Neural cell (in vitro differentiated cells): Measurements from ENCODE around the gene ZC3H4. TPM values are rescaled to one million over a fixed set of nuclear protein-coding genes. Genes with fewer than 3 reads are reported as not detected.

Experiments used
- H2AFZ ChIP-seq: fragments of 200-600, 300-800 bp; sonication (generic), shearing (Covaris generic); 2 replicates; pipeline ENCODE4 v1.6.0; 2014; ENCODE audit warnings: low read depth, mild to moderate bottlenecking, antibody characterized with exemption, low read length, moderate library complexity
- H3F3A ChIP-seq: fragments of 200-600 bp; shearing (Covaris generic); 2 replicates; pipeline ENCODE4 v1.6.1; 2016; ENCODE audit warnings: mild to moderate bottlenecking, moderate library complexity, mixed read lengths, antibody characterized with exemption, low read length; ENCODE audit not compliant: insufficient read depth, poor library complexity, severe bottlenecking
- H3K27ac ChIP-seq: fragments of 200-600, 300-800 bp; sonication (generic), shearing (Covaris generic); 2 replicates; pipeline ENCODE4 v1.5.1; 2014; ENCODE audit warnings: mild to moderate bottlenecking, low read length, moderate library complexity
- H3K27me3 ChIP-seq: fragments of 300-800, 200-600 bp; sonication (generic), shearing (Covaris generic); 2 replicates; pipeline ENCODE4 v1.6.0; 2014; ENCODE audit warnings: mild to moderate bottlenecking, low read depth, low read length, moderate library complexity; ENCODE audit not compliant: insufficient read depth
- H3K36me3 ChIP-seq: fragments of 300-800, 200-600 bp; sonication (generic), shearing (Covaris generic); 2 replicates; pipeline ENCODE4 v1.5.1; 2014; ENCODE audit warnings: mild to moderate bottlenecking, antibody characterized with exemption, low read length, moderate library complexity; ENCODE audit not compliant: insufficient read depth
- H3K4me2 ChIP-seq: fragments of 300-800, 200-600 bp; sonication (generic), shearing (Covaris generic); 2 replicates; pipeline ENCODE4 v1.6.0; 2014; ENCODE audit warnings: mild to moderate bottlenecking, low read length
- H3K4me3 ChIP-seq: fragments of 300-800, 200-600 bp; sonication (generic), shearing (Covaris generic); 2 replicates; pipeline ENCODE4 v1.5.1; 2014; ENCODE audit warnings: mild to moderate bottlenecking, low read length, moderate library complexity
- H3K79me2 ChIP-seq: fragments of 200-600 bp; shearing (Covaris generic); replicated peaks from 2 replicates; pipeline ENCODE4 v1.6.0; 2014; ENCODE audit warnings: mild to moderate bottlenecking, low read length, moderate library complexity; ENCODE audit not compliant: insufficient read depth
- H3K9ac ChIP-seq: fragments of 300-800, 200-600 bp; sonication (generic), shearing (Covaris generic); 2 replicates; pipeline ENCODE4 v1.6.1; 2016; ENCODE audit warnings: mild to moderate bottlenecking, low read length, mixed read lengths
- H3K9me2 ChIP-seq: fragments of 200-600 bp; shearing (Covaris generic); 2 replicates; pipeline ENCODE4 v1.6.1; 2016; ENCODE audit warnings: mild to moderate bottlenecking, low read length, mixed read lengths; ENCODE audit not compliant: insufficient read depth
- H3K9me3 ChIP-seq: fragments of 200-600, 300-800 bp; sonication (generic), shearing (Covaris generic); 2 replicates; pipeline ENCODE4 v1.6.1; 2016; ENCODE audit warnings: mild to moderate bottlenecking, mixed run types, low read length, moderate library complexity, mixed read lengths
- H4K20me1 ChIP-seq: fragments of 200-600 bp; shearing (Covaris generic); 2 replicates; pipeline ENCODE4 v1.6.1; 2016; ENCODE audit warnings: mild to moderate bottlenecking, mixed run types; ENCODE audit not compliant: insufficient read depth
- CTCF ChIP-seq: fragments of 450-650 bp; IDR thresholded peaks from 2 replicates; pipeline ENCODE4 v1.5.1; 2014; ENCODE audit warnings: antibody characterized with exemption, mild to moderate bottlenecking, moderate library complexity; ENCODE audit not compliant: poor library complexity, severe bottlenecking
- EP300 ChIP-seq: fragments of 450-650 bp; conservative IDR thresholded peaks from 2 replicates; pipeline ENCODE4 v1.6.1; 2014; ENCODE audit warnings: antibody characterized with exemption, mild to moderate bottlenecking, moderate library complexity; ENCODE audit not compliant: poor library complexity, severe bottlenecking
- EZH2 ChIP-seq: fragments of 200-600, 300-800 bp; shearing (Covaris generic), sonication (generic); IDR thresholded peaks from 2 replicates; pipeline ENCODE4 v1.6.1; 2014; ENCODE audit warnings: antibody characterized with exemption, low read length, borderline replicate concordance, mild to moderate bottlenecking; ENCODE audit not compliant: insufficient read depth, poor library complexity, severe bottlenecking
- MXI1 ChIP-seq: fragments of 450-650 bp; conservative IDR thresholded peaks from 2 replicates; pipeline ENCODE4 v1.6.1; 2014; ENCODE audit warnings: antibody characterized with exemption, mild to moderate bottlenecking; ENCODE audit not compliant: poor library complexity, severe bottlenecking
- POLR2AphosphoS5 ChIP-seq: IDR thresholded peaks from 2 replicates; pipeline ENCODE4 v1.6.1; 2012
- RAD21 ChIP-seq: fragments of 450-650 bp; conservative IDR thresholded peaks from 2 replicates; pipeline ENCODE4 v1.6.1; 2014; ENCODE audit warnings: antibody characterized with exemption, mild to moderate bottlenecking, moderate library complexity
- SMC3 ChIP-seq: fragments of 450-650 bp; conservative IDR thresholded peaks from 2 replicates; pipeline ENCODE4 v1.6.1; 2014; ENCODE audit warnings: antibody characterized with exemption, mild to moderate bottlenecking, moderate library complexity; ENCODE audit not compliant: poor library complexity
- TAF1 ChIP-seq: IDR thresholded peaks from 2 replicates; pipeline ENCODE4 v1.6.1; 2012; ENCODE audit warnings: low read depth
- polyA plus RNA-seq: library from polyadenylated mRNA; depleted of rRNA; stranded (reverse); fragments of >200 nt; gene quantifications from 2 replicates; pipeline ENCODE4 v1.2.3, GENCODE V29; 2014
- TF ChIP-seq, protein P1 (sequence below): IDR thresholded peaks from 2 replicates; pipeline ENCODE4 v1.6.1; 2012; ENCODE audit warnings: borderline replicate concordance

ZC3H4 gene
- polyA plus RNA-seq, 1 donor from 2014 or later: 5.1 TPM

- no peaks in the 10 kb centered on the region for H3K79me2 ChIP-seq
- H3K27me3 ChIP-seq: no peaks in the 10 kb centered on the region
- no peaks in the 10 kb centered on the region for H3K36me3 ChIP-seq
- H3K9ac ChIP-seq: no peak overlapping the region
- no peak overlapping the region for H3K27ac ChIP-seq
- no peak overlapping the region for H2AFZ ChIP-seq
- H3K9me3 ChIP-seq: no peaks in the 10 kb centered on the region
- no peak overlapping the region for H3K4me2 ChIP-seq
- H3K9me2 ChIP-seq: no peaks in the 10 kb centered on the region
- TF ChIP-seq EZH2 (no peak), MXI1 (no peak), POLR2AphosphoS5 (no peak), EP300 (no peak), TAF1 (no peak), SMC3 (no peak), CTCF (no peak), RAD21 (no peak)
- TF ChIP-seq, protein P1, sequence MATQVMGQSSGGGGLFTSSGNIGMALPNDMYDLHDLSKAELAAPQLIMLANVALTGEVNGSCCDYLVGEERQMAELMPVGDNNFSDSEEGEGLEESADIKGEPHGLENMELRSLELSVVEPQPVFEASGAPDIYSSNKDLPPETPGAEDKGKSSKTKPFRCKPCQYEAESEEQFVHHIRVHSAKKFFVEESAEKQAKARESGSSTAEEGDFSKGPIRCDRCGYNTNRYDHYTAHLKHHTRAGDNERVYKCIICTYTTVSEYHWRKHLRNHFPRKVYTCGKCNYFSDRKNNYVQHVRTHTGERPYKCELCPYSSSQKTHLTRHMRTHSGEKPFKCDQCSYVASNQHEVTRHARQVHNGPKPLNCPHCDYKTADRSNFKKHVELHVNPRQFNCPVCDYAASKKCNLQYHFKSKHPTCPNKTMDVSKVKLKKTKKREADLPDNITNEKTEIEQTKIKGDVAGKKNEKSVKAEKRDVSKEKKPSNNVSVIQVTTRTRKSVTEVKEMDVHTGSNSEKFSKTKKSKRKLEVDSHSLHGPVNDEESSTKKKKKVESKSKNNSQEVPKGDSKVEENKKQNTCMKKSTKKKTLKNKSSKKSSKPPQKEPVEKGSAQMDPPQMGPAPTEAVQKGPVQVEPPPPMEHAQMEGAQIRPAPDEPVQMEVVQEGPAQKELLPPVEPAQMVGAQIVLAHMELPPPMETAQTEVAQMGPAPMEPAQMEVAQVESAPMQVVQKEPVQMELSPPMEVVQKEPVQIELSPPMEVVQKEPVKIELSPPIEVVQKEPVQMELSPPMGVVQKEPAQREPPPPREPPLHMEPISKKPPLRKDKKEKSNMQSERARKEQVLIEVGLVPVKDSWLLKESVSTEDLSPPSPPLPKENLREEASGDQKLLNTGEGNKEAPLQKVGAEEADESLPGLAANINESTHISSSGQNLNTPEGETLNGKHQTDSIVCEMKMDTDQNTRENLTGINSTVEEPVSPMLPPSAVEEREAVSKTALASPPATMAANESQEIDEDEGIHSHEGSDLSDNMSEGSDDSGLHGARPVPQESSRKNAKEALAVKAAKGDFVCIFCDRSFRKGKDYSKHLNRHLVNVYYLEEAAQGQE: no peak
- no peaks in the 10 kb centered on the region for H3F3A ChIP-seq
- no peaks in the 10 kb centered on the region for H4K20me1 ChIP-seq
- peak overlapping the region; percentile 85 for H3K4me3 ChIP-seq
Measured at GRCh38 chr19:47049307-47049700, 64.3 kb downstream of the ZC3H4 start.

DNA sequence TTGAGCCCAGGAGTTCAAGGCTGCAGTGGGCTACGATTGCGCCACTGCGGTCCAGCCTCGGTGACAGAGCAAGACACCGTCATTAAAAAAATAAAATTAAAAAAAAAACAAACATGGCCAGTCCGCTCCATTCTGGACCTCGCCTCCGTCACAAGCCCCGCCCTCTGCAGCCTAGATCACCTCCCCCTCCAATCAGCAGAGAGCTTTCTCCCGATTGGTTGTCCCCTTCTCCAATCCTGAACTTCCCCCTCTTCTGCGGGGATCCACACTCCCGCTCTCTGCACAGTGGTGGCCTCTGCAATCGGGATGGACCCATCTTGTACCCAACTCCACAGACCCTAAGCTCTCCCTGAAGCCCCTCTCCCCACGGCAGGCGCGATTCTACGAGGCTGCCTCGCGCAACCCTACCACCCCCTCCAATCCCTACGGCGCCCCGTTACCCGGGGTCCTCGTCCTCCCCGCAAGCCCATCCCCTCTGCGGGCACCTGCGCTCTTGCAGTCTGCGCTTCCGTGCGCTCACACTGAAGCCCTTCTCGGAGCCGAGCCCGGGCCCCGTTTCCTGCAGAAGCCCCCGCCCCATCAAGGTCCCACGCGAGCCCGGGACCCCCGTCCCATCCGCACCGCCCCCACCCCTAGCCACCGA is 65.7 kb downstream of the ZC3H4 start:
- H3K79me2 ChIP-seq: no peaks in the 10 kb centered on the region
- H3K9me2 ChIP-seq: no peaks in the 10 kb centered on the region
- no peaks in the 10 kb centered on the region for H3K36me3 ChIP-seq
- H3K4me3 ChIP-seq: peak overlapping the region; percentile 85
- TF ChIP-seq POLR2AphosphoS5 (peak; percentile 88), CTCF (no peak), MXI1 (peak; percentile 65), EP300 (peak; percentile 33), EZH2 (no peak), TAF1 (peak; percentile 69), RAD21 (peak; percentile 28), SMC3 (no peak)
- TF ChIP-seq, protein P1: peak; percentile 78
- H3F3A ChIP-seq: no peaks in the 10 kb centered on the region
- peak overlapping the region; percentile 76 for H3K9ac ChIP-seq
- H4K20me1 ChIP-seq: no peaks in the 10 kb centered on the region
- peak overlapping the region; percentile 87 for H2AFZ ChIP-seq
- H3K27ac ChIP-seq: peak overlapping the region; percentile 80
- H3K9me3 ChIP-seq: no peaks in the 10 kb centered on the region
- no peaks in the 10 kb centered on the region for H3K27me3 ChIP-seq
- peak overlapping the region; percentile 41 for H3K4me2 ChIP-seq
